GM23338 (cell line): ENCODE results near the gene UQCC3. TPM values are rescaled to one million over a fixed set of nuclear protein-coding genes. Genes with fewer than 3 reads are reported as not detected.

Source experiments
- ATAC-seq: fragments of 200-7000 bp; cut with Tn5 transposase; 3 replicates; pipeline ENCODE4 v1.9.1; 2020
- DNase-seq: peaks from one replicate; pipeline ENCODE4 v3.0.0-alpha.2; 2015; ENCODE audit warnings: low spot score
- H2AFZ ChIP-seq: fragments of 200-600 bp; sonication (generic); 2 replicates; pipeline ENCODE4 v1.8.0; 2016; ENCODE audit warnings: antibody characterized with exemption, mild to moderate bottlenecking, moderate library complexity
- H3F3A ChIP-seq: fragments of 200-600 bp; sonication (generic); replicated peaks from 2 replicates; pipeline ENCODE4 v1.8.0; 2017; ENCODE audit warnings: antibody characterized with exemption, mixed run types, low read depth
- H3K27ac ChIP-seq: fragments of 200-600 bp; sonication (generic); 2 replicates; pipeline ENCODE4 v1.6.1; 2016; ENCODE audit warnings: low read depth
- H3K27me3 ChIP-seq: fragments of 200-600 bp; sonication (generic); 2 replicates; pipeline ENCODE4 v1.8.0; 2016; ENCODE audit warnings: mild to moderate bottlenecking, mixed run types, moderate library complexity; ENCODE audit not compliant: insufficient read depth
- H3K36me3 ChIP-seq: fragments of 200-600 bp; sonication (generic); 2 replicates; pipeline ENCODE4 v1.8.0; 2016; ENCODE audit warnings: mild to moderate bottlenecking; ENCODE audit not compliant: insufficient read depth
- H3K4me1 ChIP-seq: fragments of 200-600 bp; sonication (generic); 2 replicates; pipeline ENCODE4 v1.8.0; 2016; ENCODE audit warnings: mild to moderate bottlenecking, moderate library complexity; ENCODE audit not compliant: insufficient read depth
- H3K4me2 ChIP-seq: fragments of 200-600 bp; sonication (generic); 2 replicates; pipeline ENCODE4 v1.7.1; 2017; ENCODE audit warnings: mixed run types
- H3K4me3 ChIP-seq: fragments of 200-600 bp; sonication (generic); 2 replicates; pipeline ENCODE4 v1.6.1; 2016; ENCODE audit warnings: mixed run types
- H3K79me2 ChIP-seq: fragments of 200-600 bp; sonication (generic); replicated peaks from 2 replicates; pipeline ENCODE4 v1.8.0; 2017; ENCODE audit warnings: mild to moderate bottlenecking; ENCODE audit not compliant: insufficient read depth
- H3K9me2 ChIP-seq: fragments of 200-600 bp; sonication (generic); 2 replicates; pipeline ENCODE4 v1.8.0; 2017; ENCODE audit not compliant: insufficient read depth
- H4K20me1 ChIP-seq: fragments of 200-600 bp; sonication (generic); replicated peaks from 2 replicates; pipeline ENCODE4 v1.8.0; 2017; ENCODE audit warnings: mild to moderate bottlenecking; ENCODE audit not compliant: insufficient read depth
- H3K27ac Mint-ChIP-seq: 2 replicates; pipeline ENCODE4 v1.8.0; 2020; ENCODE audit warnings: inconsistent platforms, mild to moderate bottlenecking, moderate library complexity, mixed read lengths
- H3K27me3 Mint-ChIP-seq: 3 replicates; pipeline ENCODE4 v1.8.0; 2022; ENCODE audit warnings: low read depth, mild to moderate bottlenecking, moderate library complexity, mixed read lengths, inconsistent platforms; ENCODE audit not compliant: insufficient read depth, poor library complexity
- H3K36me3 Mint-ChIP-seq: 3 replicates; pipeline ENCODE4 v1.8.0; 2021; ENCODE audit warnings: low read depth, mild to moderate bottlenecking, inconsistent platforms, moderate library complexity, mixed read lengths
- H3K4me1 Mint-ChIP-seq: 3 replicates; pipeline ENCODE4 v1.8.0; 2020; ENCODE audit warnings: mild to moderate bottlenecking, inconsistent platforms, mixed read lengths
- H3K4me3 Mint-ChIP-seq: 3 replicates; pipeline ENCODE4 v1.8.0; 2021; ENCODE audit warnings: moderate library complexity, mild to moderate bottlenecking, inconsistent platforms, mixed read lengths
- H3K9me3 Mint-ChIP-seq: 3 replicates; pipeline ENCODE4 v1.8.0; 2020; ENCODE audit warnings: moderate library complexity, mild to moderate bottlenecking, inconsistent platforms, mixed read lengths
- CREB1 ChIP-seq: fragments of 250-450 bp; sonication (Bioruptor Pico); IDR thresholded peaks from 2 replicates; pipeline ENCODE4 v1.5.0; 2020; ENCODE audit warnings: low read depth, mild to moderate bottlenecking, moderate library complexity
- ETS1 ChIP-seq: IDR thresholded peaks from 2 replicates; pipeline ENCODE4 v1.6.1; 2016; ENCODE audit warnings: antibody characterized with exemption
- EZH2phosphoT487 ChIP-seq: fragments of 200-600 bp; sonication (generic); IDR thresholded peaks from one replicate; pipeline ENCODE4 v1.8.1; 2018; ENCODE audit warnings: antibody characterized with exemption; ENCODE audit not compliant: unreplicated experiment
- JUNB ChIP-seq: IDR thresholded peaks from one replicate; pipeline ENCODE4 v1.6.1; 2016; ENCODE audit warnings: antibody characterized with exemption; ENCODE audit not compliant: unreplicated experiment
- POLR2AphosphoS5 ChIP-seq: IDR thresholded peaks from 2 replicates; pipeline ENCODE4 v1.6.1; 2016; ENCODE audit warnings: antibody characterized with exemption, low read depth
- ZNF114 ChIP-seq: fragments of 250-450 bp; sonication (Bioruptor Pico); IDR thresholded peaks from 2 replicates; pipeline ENCODE4 v1.5.0; 2020; ENCODE audit warnings: mild to moderate bottlenecking, moderate library complexity
- ZNF462 ChIP-seq: fragments of 250-450 bp; sonication (Bioruptor Pico); IDR thresholded peaks from 2 replicates; pipeline ENCODE4 v1.5.0; 2020; ENCODE audit warnings: mild to moderate bottlenecking, moderate library complexity
- polyA plus RNA-seq: library from polyadenylated mRNA; unstranded; fragments of >200 nt; fragmentation: Nextera tagmentation; extraction: Ambion mirVana; gene quantifications from 2 replicates; pipeline ENCODE4 v1.2.1, GENCODE V29; 2016
- total RNA-seq: library from RNA; depleted of rRNA; stranded (reverse); fragments of >200 nt; shearing (Covaris generic); gene quantifications from 2 replicates; pipeline ENCODE4 v1.2.3, GENCODE V29; 2014
- TF ChIP-seq, protein P1 (sequence below): IDR thresholded peaks from one replicate; pipeline ENCODE4 v1.6.1; 2018; ENCODE audit warnings: antibody characterized with exemption; ENCODE audit not compliant: unreplicated experiment
- TF ChIP-seq, protein P2 (sequence below), 2 experiments: fragments of 200-600 bp in 1 of 2; sonication (generic) in 1 of 2; conservative IDR thresholded peaks; 2 replicates each; pipeline versions ENCODE4 v1.5.1 to v1.6.1; 2016 to 2017; ENCODE audit warnings: antibody characterized with exemption in 2 of 2, low read depth in 2 of 2, mild to moderate bottlenecking in 2 of 2, moderate library complexity in 1 of 2

Gene UQCC3
- total and polyA plus RNA-seq, 2 experiments from 2014 or later, result 13.0 to 54.7 TPM

- Histone ChIP-seq H3K36me3 (no peaks in the 10 kb centered on the region; the same call in 1 of the 2 replicates), H3K79me2 (no peaks in the 10 kb centered on the region), H3K4me1 (no peaks in the 10 kb centered on the region; the same call in 1 of the 2 replicates), H3K27me3 (no peaks in the 10 kb centered on the region), H3K27ac (peak overlapping the region; percentile 83), H3K4me3 (no peak overlapping the region), H2AFZ (no peak overlapping the region), H3F3A (peaks cover 5% of the 10 kb centered on the region; the same call in 1 of the 2 replicates), H3K9me2 (no peaks in the 10 kb centered on the region), H3K4me2 (no peak overlapping the region), H4K20me1 (no peaks in the 10 kb centered on the region; the same call in 1 of the 2 replicates)
- peaks cover 10% of the 10 kb centered on the region for H3K27me3 Mint-ChIP-seq
- ATAC-seq (peak; percentile 96), DNase-seq (peak; percentile 94)
- peaks cover 14% of the 10 kb centered on the region; the same call in 2 of the 3 replicates for H3K4me1 Mint-ChIP-seq
- peak overlapping the region; percentile 77 for H3K27ac Mint-ChIP-seq
- no peaks in the 10 kb centered on the region for H3K9me3 Mint-ChIP-seq
- peaks cover 44% of the 10 kb centered on the region for H3K36me3 Mint-ChIP-seq
- H3K4me3 Mint-ChIP-seq, result no peak overlapping the region; the same call in 2 of the 3 replicates
- TF ChIP-seq, protein P1, sequence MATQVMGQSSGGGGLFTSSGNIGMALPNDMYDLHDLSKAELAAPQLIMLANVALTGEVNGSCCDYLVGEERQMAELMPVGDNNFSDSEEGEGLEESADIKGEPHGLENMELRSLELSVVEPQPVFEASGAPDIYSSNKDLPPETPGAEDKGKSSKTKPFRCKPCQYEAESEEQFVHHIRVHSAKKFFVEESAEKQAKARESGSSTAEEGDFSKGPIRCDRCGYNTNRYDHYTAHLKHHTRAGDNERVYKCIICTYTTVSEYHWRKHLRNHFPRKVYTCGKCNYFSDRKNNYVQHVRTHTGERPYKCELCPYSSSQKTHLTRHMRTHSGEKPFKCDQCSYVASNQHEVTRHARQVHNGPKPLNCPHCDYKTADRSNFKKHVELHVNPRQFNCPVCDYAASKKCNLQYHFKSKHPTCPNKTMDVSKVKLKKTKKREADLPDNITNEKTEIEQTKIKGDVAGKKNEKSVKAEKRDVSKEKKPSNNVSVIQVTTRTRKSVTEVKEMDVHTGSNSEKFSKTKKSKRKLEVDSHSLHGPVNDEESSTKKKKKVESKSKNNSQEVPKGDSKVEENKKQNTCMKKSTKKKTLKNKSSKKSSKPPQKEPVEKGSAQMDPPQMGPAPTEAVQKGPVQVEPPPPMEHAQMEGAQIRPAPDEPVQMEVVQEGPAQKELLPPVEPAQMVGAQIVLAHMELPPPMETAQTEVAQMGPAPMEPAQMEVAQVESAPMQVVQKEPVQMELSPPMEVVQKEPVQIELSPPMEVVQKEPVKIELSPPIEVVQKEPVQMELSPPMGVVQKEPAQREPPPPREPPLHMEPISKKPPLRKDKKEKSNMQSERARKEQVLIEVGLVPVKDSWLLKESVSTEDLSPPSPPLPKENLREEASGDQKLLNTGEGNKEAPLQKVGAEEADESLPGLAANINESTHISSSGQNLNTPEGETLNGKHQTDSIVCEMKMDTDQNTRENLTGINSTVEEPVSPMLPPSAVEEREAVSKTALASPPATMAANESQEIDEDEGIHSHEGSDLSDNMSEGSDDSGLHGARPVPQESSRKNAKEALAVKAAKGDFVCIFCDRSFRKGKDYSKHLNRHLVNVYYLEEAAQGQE, result no peak
- no peak for TF ChIP-seq ZNF114 (CRISPR knock-in tag)
- TF ChIP-seq ZNF462 (CRISPR knock-in tag), result no peak
- TF ChIP-seq, protein P2, sequence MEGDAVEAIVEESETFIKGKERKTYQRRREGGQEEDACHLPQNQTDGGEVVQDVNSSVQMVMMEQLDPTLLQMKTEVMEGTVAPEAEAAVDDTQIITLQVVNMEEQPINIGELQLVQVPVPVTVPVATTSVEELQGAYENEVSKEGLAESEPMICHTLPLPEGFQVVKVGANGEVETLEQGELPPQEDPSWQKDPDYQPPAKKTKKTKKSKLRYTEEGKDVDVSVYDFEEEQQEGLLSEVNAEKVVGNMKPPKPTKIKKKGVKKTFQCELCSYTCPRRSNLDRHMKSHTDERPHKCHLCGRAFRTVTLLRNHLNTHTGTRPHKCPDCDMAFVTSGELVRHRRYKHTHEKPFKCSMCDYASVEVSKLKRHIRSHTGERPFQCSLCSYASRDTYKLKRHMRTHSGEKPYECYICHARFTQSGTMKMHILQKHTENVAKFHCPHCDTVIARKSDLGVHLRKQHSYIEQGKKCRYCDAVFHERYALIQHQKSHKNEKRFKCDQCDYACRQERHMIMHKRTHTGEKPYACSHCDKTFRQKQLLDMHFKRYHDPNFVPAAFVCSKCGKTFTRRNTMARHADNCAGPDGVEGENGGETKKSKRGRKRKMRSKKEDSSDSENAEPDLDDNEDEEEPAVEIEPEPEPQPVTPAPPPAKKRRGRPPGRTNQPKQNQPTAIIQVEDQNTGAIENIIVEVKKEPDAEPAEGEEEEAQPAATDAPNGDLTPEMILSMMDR (conservative IDR thresholded peaks at IDR 0.05; ENCODE audit: low read depth in 2 of 2), result peak; percentile 91 to 97
- TF ChIP-seq ETS1, result no peak
- TF ChIP-seq EZH2phosphoT487, result no peak
- TF ChIP-seq CREB1 (CRISPR knock-in tag), result no peak
- TF ChIP-seq JUNB, result no peak
- TF ChIP-seq POLR2AphosphoS5, result no peak
Measured at GRCh38 chr11:62694455-62695167, 23.1 kb downstream of the UQCC3 start.
